ENCODE results near the gene CCDC30.
"Not testable (repeated sequence)": the region's sequence is repeated elsewhere in the genome, so short reads cannot be mapped to it uniquely, and the experiment has no call there.

Gene CCDC30

GRCh38 chr1:42658877-42659337 lies 195.8 kb downstream of the CCDC30 start:
- DNase-seq = no peak

- no peak for DNase-seq
Measured at GRCh38 chr1:42660907-42661500, 197.9 kb downstream of the CCDC30 start.

- no peak for DNase-seq
Measured at GRCh38 chr1:42669936-42670335, 206.8 kb downstream of the CCDC30 start.

GRCh38 chr1:42670425-42670824 lies 207.3 kb downstream of the CCDC30 start:
- DNase-seq = no peak

GRCh38 chr1:42674214-42674613 lies 211.1 kb downstream of the CCDC30 start:
- no peak for DNase-seq

GRCh38 chr1:42674682-42675081 lies 211.6 kb downstream of the CCDC30 start:
- no peak for DNase-seq

- DNase-seq = no peak
Measured at GRCh38 chr1:42675467-42675866, 212.4 kb downstream of the CCDC30 start.

- no peak for DNase-seq
Measured at GRCh38 chr1:42676534-42677087, 213.5 kb downstream of the CCDC30 start.

GRCh38 chr1:42679364-42679983 lies 216.4 kb downstream of the CCDC30 start:
- DNase-seq = no peak

- no peak for DNase-seq
Measured at GRCh38 chr1:42680055-42680454, 217.0 kb downstream of the CCDC30 start.

- DNase-seq = no peak
Measured at GRCh38 chr1:42680921-42681683, 218.0 kb downstream of the CCDC30 start.

- peak; percentile 98 for DNase-seq
Measured at GRCh38 chr1:42681741-42682483, 218.8 kb downstream of the CCDC30 start, which contains the start of gene YBX1. TSS of gene YBX1 (plus strand) at chr1:42682418. CDS start at chr1:42682566, 148 bp downstream.

GRCh38 chr1:42682484-42682738 lies 219.3 kb downstream of the CCDC30 start:
- not testable (repeated sequence) for DNase-seq

- DNase-seq = peak; percentile 80
Measured at GRCh38 chr1:42682739-42683531, 219.8 kb downstream of the CCDC30 start.

GRCh38 chr1:42684139-42684538 lies 221.1 kb downstream of the CCDC30 start:
- DNase-seq = no peak

- no peak for DNase-seq
Measured at GRCh38 chr1:42686418-42686817, 223.3 kb downstream of the CCDC30 start.

GRCh38 chr1:42689912-42690311 lies 226.8 kb downstream of the CCDC30 start:
- no peak for DNase-seq

GRCh38 chr1:42690477-42691156 lies 227.5 kb downstream of the CCDC30 start:
- no peak for DNase-seq

- no peak for DNase-seq
Measured at GRCh38 chr1:42691157-42691498, 228.0 kb downstream of the CCDC30 start.

- no peak for DNase-seq
Measured at GRCh38 chr1:42692461-42692860, 229.4 kb downstream of the CCDC30 start.

GRCh38 chr1:42692911-42693310 lies 229.8 kb downstream of the CCDC30 start:
- no peak for DNase-seq

All from retina (tissue), 1 donor.